Epithelial cell of proximal tubule (primary cell): ENCODE measurements around the gene SLC5A1. TPM values are rescaled to one million over a fixed set of nuclear protein-coding genes. Genes with fewer than 3 reads are reported as not detected.

Experiments
- DNase-seq: peaks from one replicate; pipeline ENCODE4 v3.0.0-alpha.2; 2011; ENCODE audit warnings: low read depth
- H3K4me3 ChIP-seq: 2 replicates; pipeline ENCODE4 v1.5.1; 2011; ENCODE audit warnings: low read depth, mild to moderate bottlenecking, low read length
- total RNA-seq: library from RNA; depleted of rRNA; stranded (reverse); fragments of >200 nt; gene quantifications from 2 replicates; pipeline ENCODE4 v1.2.3, GENCODE V29; 2015
- TF ChIP-seq, protein P1 (sequence below): conservative IDR thresholded peaks from 2 replicates; pipeline ENCODE4 v1.5.1; 2012; ENCODE audit warnings: low read depth, mild to moderate bottlenecking, low read length

The SLC5A1 gene
- total RNA-seq, 1 donor from 2014 or later, result not detected

DNA sequence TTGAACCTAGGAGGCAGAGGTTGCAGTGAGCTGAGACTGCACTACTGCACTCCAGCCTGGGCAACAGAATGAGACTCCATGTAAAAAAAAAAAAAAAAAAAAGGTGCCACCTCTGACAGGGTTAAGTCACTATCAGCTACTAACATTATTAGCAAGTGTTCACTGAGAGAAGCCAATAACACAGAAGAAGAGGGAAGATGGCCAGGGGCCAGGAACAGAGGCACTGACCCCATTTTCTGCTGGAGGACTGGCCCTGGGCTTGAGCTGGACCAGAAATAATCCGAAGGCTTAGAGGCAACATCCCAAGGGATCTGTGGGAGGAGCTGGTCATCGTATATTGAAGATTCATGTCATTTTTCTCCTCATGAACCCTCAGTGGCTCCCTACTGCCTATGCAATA lies 5.0 kb downstream of the SLC5A1 start:
- no peak overlapping the region for H3K4me3 ChIP-seq

DNA sequence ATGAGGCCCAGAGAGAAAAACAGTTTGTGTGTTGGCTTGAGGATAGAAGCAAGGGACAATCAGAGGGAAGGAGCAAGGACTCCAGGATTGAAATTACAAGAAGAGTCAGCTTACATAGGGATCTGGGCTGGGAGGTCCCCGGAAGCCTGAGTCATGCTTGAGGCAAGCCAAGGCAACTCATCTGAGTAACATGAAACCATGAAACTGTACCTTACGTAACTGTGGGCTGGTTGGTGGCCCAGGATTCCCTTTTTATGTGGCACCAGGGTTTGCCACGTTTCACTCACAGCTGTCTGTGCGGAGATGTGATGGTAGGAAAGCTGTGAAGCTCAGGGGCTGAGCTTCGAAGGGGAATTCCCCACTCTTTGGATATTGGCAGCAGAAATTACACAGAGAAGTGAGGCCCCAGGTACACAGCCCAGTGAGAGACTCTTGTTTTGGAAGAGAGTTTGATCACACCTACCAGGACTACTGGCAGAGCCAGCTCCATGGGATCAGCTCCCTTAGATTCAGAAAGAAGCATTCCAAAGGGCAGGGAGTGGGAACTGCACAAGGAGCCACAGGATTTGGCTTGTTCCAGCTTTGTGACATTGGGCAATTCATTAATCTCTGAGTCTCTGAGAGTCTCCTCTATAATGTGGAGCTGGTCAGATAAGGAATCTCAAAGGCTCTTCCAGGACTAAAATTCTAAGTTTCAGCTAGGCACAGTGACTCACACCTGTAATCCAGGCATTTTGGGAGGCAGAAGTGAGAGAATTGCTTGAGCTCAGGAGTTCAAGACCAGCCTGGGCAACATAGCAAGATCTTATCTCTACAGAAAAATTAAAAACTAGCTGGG lies 7.8 kb downstream of the SLC5A1 start:
- H3K4me3 ChIP-seq, result no peak overlapping the region
- peak; percentile 72 for DNase-seq
- TF ChIP-seq, protein P1, sequence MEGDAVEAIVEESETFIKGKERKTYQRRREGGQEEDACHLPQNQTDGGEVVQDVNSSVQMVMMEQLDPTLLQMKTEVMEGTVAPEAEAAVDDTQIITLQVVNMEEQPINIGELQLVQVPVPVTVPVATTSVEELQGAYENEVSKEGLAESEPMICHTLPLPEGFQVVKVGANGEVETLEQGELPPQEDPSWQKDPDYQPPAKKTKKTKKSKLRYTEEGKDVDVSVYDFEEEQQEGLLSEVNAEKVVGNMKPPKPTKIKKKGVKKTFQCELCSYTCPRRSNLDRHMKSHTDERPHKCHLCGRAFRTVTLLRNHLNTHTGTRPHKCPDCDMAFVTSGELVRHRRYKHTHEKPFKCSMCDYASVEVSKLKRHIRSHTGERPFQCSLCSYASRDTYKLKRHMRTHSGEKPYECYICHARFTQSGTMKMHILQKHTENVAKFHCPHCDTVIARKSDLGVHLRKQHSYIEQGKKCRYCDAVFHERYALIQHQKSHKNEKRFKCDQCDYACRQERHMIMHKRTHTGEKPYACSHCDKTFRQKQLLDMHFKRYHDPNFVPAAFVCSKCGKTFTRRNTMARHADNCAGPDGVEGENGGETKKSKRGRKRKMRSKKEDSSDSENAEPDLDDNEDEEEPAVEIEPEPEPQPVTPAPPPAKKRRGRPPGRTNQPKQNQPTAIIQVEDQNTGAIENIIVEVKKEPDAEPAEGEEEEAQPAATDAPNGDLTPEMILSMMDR, result no peak

More for the DNA sequence above, 5.0 kb downstream of the SLC5A1 start:
- no peak for DNase-seq
- TF ChIP-seq, protein P1, result no peak

DNA sequence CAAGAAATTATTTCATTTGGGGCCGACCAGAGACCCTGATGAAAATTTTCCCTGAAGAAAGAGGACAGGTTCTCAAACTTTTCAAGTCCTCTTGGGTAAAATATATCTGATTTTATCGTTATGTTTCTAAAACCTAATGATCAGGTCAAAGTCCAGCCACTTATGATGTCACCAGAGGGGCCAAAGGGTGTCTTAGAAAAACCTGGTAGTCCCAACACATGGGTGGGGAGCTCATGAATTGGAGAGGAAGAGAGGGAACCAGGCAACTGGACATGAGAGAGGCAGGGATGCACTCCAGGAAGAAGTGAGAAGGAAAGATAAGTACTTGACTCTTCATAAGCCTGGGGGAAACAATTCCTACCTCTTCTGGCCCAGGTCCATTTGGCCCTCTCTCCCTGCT lies 9.2 kb downstream of the SLC5A1 start:
- H3K4me3 ChIP-seq, result no peak overlapping the region
- TF ChIP-seq, protein P1, result no peak
- DNase-seq, result no peak

DNA sequence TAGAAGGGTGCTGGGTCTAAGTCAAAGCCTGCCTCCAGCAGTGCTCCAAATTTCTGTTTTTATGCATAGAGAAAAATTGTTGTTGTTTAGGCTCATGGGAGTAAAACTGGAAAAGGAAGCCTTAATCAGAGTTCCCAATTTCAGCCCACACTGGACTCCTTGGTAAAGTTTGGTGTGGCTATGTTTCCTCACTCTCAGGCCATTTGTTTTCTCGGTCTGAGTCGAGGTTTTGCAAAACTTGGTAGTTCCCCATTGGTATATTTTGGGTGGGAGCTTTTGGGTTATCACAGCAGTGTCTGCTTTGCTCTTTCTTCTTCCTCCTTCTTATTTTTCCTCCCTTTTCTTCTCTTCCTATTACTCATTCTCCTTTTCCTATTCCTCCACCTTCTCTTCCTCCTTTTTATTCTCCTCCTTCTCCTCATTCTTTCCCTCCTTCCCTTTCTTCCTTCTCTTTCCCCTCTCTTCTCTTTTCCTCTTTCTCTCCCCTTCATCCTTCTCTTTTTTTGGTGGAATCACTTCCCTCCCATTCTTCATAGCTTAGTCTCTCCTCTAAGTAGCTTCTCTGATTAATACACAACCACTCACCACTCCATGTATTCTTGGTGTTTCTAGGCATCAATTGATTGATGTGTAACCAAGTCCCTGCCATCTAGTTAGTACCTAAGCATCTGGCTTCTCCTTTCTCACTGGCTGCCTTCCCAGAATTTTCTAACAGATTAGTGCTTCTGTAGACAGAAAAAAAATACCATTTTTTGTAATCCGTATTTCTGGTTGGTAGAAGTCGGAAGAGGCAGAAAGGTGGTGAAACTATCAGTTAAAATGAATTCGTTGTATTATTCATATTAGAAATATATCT lies 10.1 kb downstream of the SLC5A1 start:
- TF ChIP-seq, protein P1, result no peak
- no peak overlapping the region for H3K4me3 ChIP-seq
- no peak for DNase-seq

DNA sequence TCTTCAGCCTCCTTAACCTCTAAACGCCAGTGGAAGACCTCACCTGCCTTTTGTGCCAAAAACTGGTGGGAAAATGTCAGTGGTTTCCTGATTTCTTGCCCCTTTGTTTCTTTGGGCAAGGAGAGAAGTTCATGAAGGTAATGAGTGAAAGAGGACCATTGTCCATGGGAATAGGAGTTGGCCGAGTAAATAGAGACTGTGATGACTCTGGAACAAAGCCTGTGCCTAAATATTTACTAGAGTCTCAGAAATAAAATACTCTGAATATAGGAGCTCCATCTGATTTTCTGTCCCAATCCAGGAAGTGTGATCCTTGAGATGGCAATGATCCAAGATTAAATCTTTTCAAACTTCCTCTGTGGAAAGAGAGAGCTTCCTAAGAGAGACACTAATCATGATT lies 12.0 kb downstream of the SLC5A1 start:
- no peak overlapping the region for H3K4me3 ChIP-seq
- DNase-seq, result no peak
- TF ChIP-seq, protein P1, result no peak

DNA sequence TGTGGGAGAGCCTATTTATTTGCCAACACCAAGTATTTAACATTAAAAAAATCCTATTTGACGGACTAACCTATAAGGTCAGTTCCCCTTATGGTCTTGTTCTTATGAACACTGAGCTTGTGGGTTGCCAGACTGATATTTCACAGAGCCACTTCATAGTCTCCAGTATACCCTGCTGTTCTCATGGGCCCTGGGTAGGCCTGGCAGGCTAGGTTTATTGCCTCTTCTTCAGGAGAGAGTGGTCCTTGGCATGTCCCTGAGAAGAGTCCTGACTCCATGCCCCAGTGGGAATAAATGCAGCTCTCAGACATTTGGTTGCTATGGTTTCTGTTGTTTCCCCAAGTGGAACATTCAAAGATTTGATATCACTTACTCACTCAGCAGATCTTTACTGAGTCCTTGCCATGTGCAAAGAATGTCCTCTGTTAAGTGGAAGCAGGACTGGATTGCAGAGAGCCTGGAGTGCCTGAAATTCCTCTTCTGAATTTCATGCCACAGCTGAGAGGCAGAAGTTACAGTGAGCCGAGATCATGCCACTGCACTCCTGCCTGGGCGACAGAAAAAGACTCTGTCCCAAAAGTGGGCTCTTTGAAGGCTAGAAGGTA lies 15.7 kb downstream of the SLC5A1 start:
- TF ChIP-seq, protein P1, result no peak
- no peak overlapping the region for H3K4me3 ChIP-seq
- DNase-seq, result peak; percentile 38
